Subcutaneous abdominal adipose tissue (tissue), 5 donors: ENCODE results near the gene EMX1.
A peak's percentile ranks its signal among the peaks of the same experiment; 100 is the strongest.

ENCODE experiments used
- H3K27ac ChIP-seq: one replicate; pipeline ENCODE4 v1.7.0; 2013; ENCODE audit warnings: low read depth, mild to moderate bottlenecking, inconsistent platforms, low read length, moderate library complexity
- H3K27me3 ChIP-seq, 5 donors: one replicate each; pipeline ENCODE4 v1.7.0; 2013; ENCODE audit warnings: low read length in 5 of 5, inconsistent platforms in 1 of 5; ENCODE audit not compliant: control insufficient read depth in 5 of 5, insufficient read depth in 4 of 5
- H3K36me3 ChIP-seq, 5 donors: one replicate each; pipeline ENCODE4 v1.7.0; 2013; ENCODE audit warnings: low read length in 5 of 5; ENCODE audit not compliant: control insufficient read depth in 5 of 5, insufficient read depth in 5 of 5
- H3K4me1 ChIP-seq, 5 donors: one replicate each; pipeline ENCODE4 v1.7.0; 2013; ENCODE audit warnings: low read length in 5 of 5, mild to moderate bottlenecking in 3 of 5, moderate library complexity in 1 of 5; ENCODE audit not compliant: control insufficient read depth in 5 of 5, insufficient read depth in 5 of 5
- H3K4me3 ChIP-seq, 5 donors: one replicate each; pipeline ENCODE4 v1.7.0; 2013; ENCODE audit warnings: low read length in 5 of 5, low read depth in 1 of 5
- H3K9ac ChIP-seq, 5 donors: one replicate each; pipeline ENCODE4 v1.7.0; 2013; ENCODE audit warnings: low read length in 5 of 5, mild to moderate bottlenecking in 4 of 5, moderate library complexity in 3 of 5
- H3K9me3 ChIP-seq, 5 donors: one replicate each; pipeline ENCODE4 v1.7.0; 2013; ENCODE audit warnings: low read length in 5 of 5; ENCODE audit not compliant: control insufficient read depth in 5 of 5
- donor health status: healthy.
- donor health status: healthy.
- donor health status: healthy.
- donor health status: healthy.
- donor health status: healthy.

Gene EMX1

GRCh38 chr2:72973566-72974435 lies 56.5 kb downstream of the EMX1 start:
- no peaks in the 10 kb centered on the region for H3K36me3 ChIP-seq
- H3K9me3 ChIP-seq = no peaks in the 10 kb centered on the region
- H3K4me1 ChIP-seq = no peaks in the 10 kb centered on the region
- no peak overlapping the region for H3K4me3 ChIP-seq
- H3K27ac ChIP-seq = no peak overlapping the region
- no peak overlapping the region for H3K9ac ChIP-seq
- no peaks in the 10 kb centered on the region for H3K27me3 ChIP-seq

- Histone ChIP-seq H3K9me3 (no peaks in the 10 kb centered on the region), H3K36me3 (no peaks in the 10 kb centered on the region), H3K4me3 (no peak overlapping the region), H3K27me3 (no peaks in the 10 kb centered on the region), H3K9ac (no peak overlapping the region), H3K27ac (no peak overlapping the region), H3K4me1 (no peaks in the 10 kb centered on the region)
These were observed 57.1 kb downstream of the EMX1 start for GRCh38 chr2:72974436-72974754.

- no peaks in the 10 kb centered on the region for H3K9me3 ChIP-seq
- no peaks in the 10 kb centered on the region for H3K36me3 ChIP-seq
- no peaks in the 10 kb centered on the region for H3K27me3 ChIP-seq
- no peaks in the 10 kb centered on the region for H3K4me1 ChIP-seq
- no peak overlapping the region for H3K9ac ChIP-seq
- no peak overlapping the region for H3K4me3 ChIP-seq
- H3K27ac ChIP-seq = no peak overlapping the region
These were observed 57.7 kb downstream of the EMX1 start for GRCh38 chr2:72975017-72975416.

GRCh38 chr2:72979896-72980295 lies 62.6 kb downstream of the EMX1 start:
- Histone ChIP-seq H3K36me3 (peaks cover 0 to 4% (median 0%) of the 10 kb centered on the region in 5 donors), H3K4me1 (peaks cover 4 to 27% (median 20%) of the 10 kb centered on the region in 5 donors), H3K27ac (no peak overlapping the region)

GRCh38 chr2:72980535-72981217 lies 63.4 kb downstream of the EMX1 start:
- Histone ChIP-seq H3K36me3 (peaks cover 0 to 4% (median 0%) of the 10 kb centered on the region in 5 donors), H3K9me3 (no peaks in the 10 kb centered on the region), H3K9ac (no peak overlapping the region), H3K27ac (no peak overlapping the region), H3K4me1 (peaks cover 4 to 27% (median 23%) of the 10 kb centered on the region in 5 donors), H3K4me3 (no peak overlapping the region), H3K27me3 (no peaks in the 10 kb centered on the region)

More at GRCh38 chr2:72979896-72980295, 62.6 kb downstream of the EMX1 start:
- Histone ChIP-seq H3K9ac (peak overlapping the region in 1 of 5 donors; percentile 21), H3K9me3 (no peaks in the 10 kb centered on the region), H3K27me3 (no peaks in the 10 kb centered on the region), H3K4me3 (no peak overlapping the region)

- peaks cover 4 to 27% (median 23%) of the 10 kb centered on the region in 5 donors for H3K4me1 ChIP-seq
- no peak overlapping the region for H3K9ac ChIP-seq
- no peak overlapping the region for H3K4me3 ChIP-seq
- no peaks in the 10 kb centered on the region for H3K9me3 ChIP-seq
- peaks cover 0 to 10% (median 0%) of the 10 kb centered on the region in 5 donors for H3K36me3 ChIP-seq
- H3K27ac ChIP-seq = no peak overlapping the region
- no peaks in the 10 kb centered on the region for H3K27me3 ChIP-seq
These were observed 64.2 kb downstream of the EMX1 start for GRCh38 chr2:72981536-72981935.

GRCh38 chr2:72982219-72982618 lies 64.9 kb downstream of the EMX1 start:
- Histone ChIP-seq H3K4me3 (no peak overlapping the region), H3K9ac (no peak overlapping the region), H3K27ac (no peak overlapping the region), H3K27me3 (no peaks in the 10 kb centered on the region), H3K4me1 (peaks cover 4 to 27% (median 23%) of the 10 kb centered on the region in 5 donors), H3K36me3 (peaks cover 0 to 10% (median 0%) of the 10 kb centered on the region in 5 donors), H3K9me3 (no peaks in the 10 kb centered on the region)

- no peak overlapping the region for H3K27ac ChIP-seq
- H3K27me3 ChIP-seq = no peaks in the 10 kb centered on the region
- H3K9ac ChIP-seq = no peak overlapping the region
- peaks cover 4 to 27% (median 23%) of the 10 kb centered on the region in 5 donors for H3K4me1 ChIP-seq
- H3K4me3 ChIP-seq = no peak overlapping the region
- no peaks in the 10 kb centered on the region for H3K9me3 ChIP-seq
- peaks cover 0 to 13% (median 3%) of the 10 kb centered on the region in 5 donors for H3K36me3 ChIP-seq
These were observed 65.6 kb downstream of the EMX1 start for GRCh38 chr2:72982781-72983499.

- Histone ChIP-seq H3K36me3 (peaks cover 0 to 20% (median 3%) of the 10 kb centered on the region in 5 donors), H3K4me3 (peak overlapping the region in 1 of 5 donors; percentile 13), H3K9me3 (no peaks in the 10 kb centered on the region), H3K27me3 (no peaks in the 10 kb centered on the region), H3K9ac (peak overlapping the region in 1 of 5 donors; percentile 33), H3K27ac (no peak overlapping the region), H3K4me1 (peaks cover 4 to 27% (median 23%) of the 10 kb centered on the region in 5 donors)
These were observed 66.3 kb downstream of the EMX1 start for GRCh38 chr2:72983500-72984161.
